ENCODE data around the gene GRIK1.

The GRIK1 gene

GRCh38 chr21:29661672-29662442 is 277.9 kb downstream of the GRIK1 start:
- H4K91ac ChIP-seq (ENCODE audit: low read depth, low read length): no peak overlapping the region
- no peak overlapping the region for H3K27ac ChIP-seq (ENCODE audit: low read depth, low read length)
- H2BK12ac ChIP-seq (ENCODE audit: low read length): no peak overlapping the region
- H2AFZ ChIP-seq (ENCODE audit: insufficient read depth, low read length, poor library complexity): no peak overlapping the region
- H2BK5ac ChIP-seq (ENCODE audit: low read depth, low read length, poor library complexity): no peak overlapping the region
- no peaks in the 10 kb centered on the region for H3K4me1 ChIP-seq (ENCODE audit: control insufficient read depth in 1 of 2, insufficient read depth in 2 of 2, low read length in 2 of 2)
- H4K12ac ChIP-seq (ENCODE audit: low read depth, low read length): no peak overlapping the region
- H3K79me2 ChIP-seq (ENCODE audit: control insufficient read depth, insufficient read depth, low read length, poor library complexity): no peaks in the 10 kb centered on the region
- H3K9me3 ChIP-seq (ENCODE audit: insufficient read depth, low read depth, low read length): no peaks in the 10 kb centered on the region
- no peak overlapping the region for H3K18ac ChIP-seq (ENCODE audit: low read length)
- no peak overlapping the region for H3K4me3 ChIP-seq (ENCODE audit: low read depth, low read length)
- H3K14ac ChIP-seq (ENCODE audit: low read length): no peak overlapping the region
- H2AK5ac ChIP-seq (ENCODE audit: low read length): no peak overlapping the region
- no peak overlapping the region for H3K9ac ChIP-seq (ENCODE audit: low read length)
- no peaks in the 10 kb centered on the region for H3K27me3 ChIP-seq (ENCODE audit: insufficient read depth, low read length)
- H3K23ac ChIP-seq (ENCODE audit: low read length): no peak overlapping the region
- no CpG with 5 or more reads among the region's 3 CpGs for whole genome bisulfite sequencing (ENCODE audit: extremely low coverage, insufficient coverage, insufficient read length)
- H2BK120ac ChIP-seq (ENCODE audit: insufficient read depth, low read length, poor library complexity): no peak overlapping the region
- H3K36me3 ChIP-seq (ENCODE audit: control insufficient read depth in 1 of 2, insufficient read depth in 2 of 2, low read length in 2 of 2): no peaks in the 10 kb centered on the region
- H3K4me2 ChIP-seq (ENCODE audit: low read length): no peak overlapping the region
- H3K79me1 ChIP-seq (ENCODE audit: low read length): no peaks in the 10 kb centered on the region
- no peak for DNase-seq
- H4K8ac ChIP-seq (ENCODE audit: low read depth, low read length): no peak overlapping the region
- H3K4ac ChIP-seq (ENCODE audit: low read depth, low read length): no peak overlapping the region

GRCh38 chr21:29660047-29660720 is 279.6 kb downstream of the GRIK1 start:
- Histone ChIP-seq H3K27ac (ENCODE audit: low read depth, low read length) (no peak overlapping the region), H2AFZ (ENCODE audit: insufficient read depth, low read length, poor library complexity) (no peak overlapping the region), H3K4me3 (ENCODE audit: low read depth, low read length) (no peak overlapping the region), H4K8ac (ENCODE audit: low read depth, low read length) (no peak overlapping the region), H3K23ac (ENCODE audit: low read length) (no peak overlapping the region), H4K12ac (ENCODE audit: low read depth, low read length) (no peak overlapping the region), H3K4me2 (ENCODE audit: low read length) (no peak overlapping the region), H3K27me3 (ENCODE audit: insufficient read depth, low read length) (no peaks in the 10 kb centered on the region), H3K18ac (ENCODE audit: low read length) (no peak overlapping the region), H2BK120ac (ENCODE audit: insufficient read depth, low read length, poor library complexity) (no peak overlapping the region), H3K9me3 (ENCODE audit: insufficient read depth, low read depth, low read length) (no peaks in the 10 kb centered on the region), H3K4me1 (ENCODE audit: control insufficient read depth in 1 of 2, insufficient read depth in 2 of 2, low read length in 2 of 2) (no peaks in the 10 kb centered on the region), H3K79me2 (ENCODE audit: control insufficient read depth, insufficient read depth, low read length, poor library complexity) (no peaks in the 10 kb centered on the region), H2AK5ac (ENCODE audit: low read length) (no peak overlapping the region), H4K91ac (ENCODE audit: low read depth, low read length) (no peak overlapping the region), H3K79me1 (ENCODE audit: low read length) (no peaks in the 10 kb centered on the region), H3K36me3 (ENCODE audit: control insufficient read depth in 1 of 2, insufficient read depth in 2 of 2, low read length in 2 of 2) (no peaks in the 10 kb centered on the region), H3K9ac (ENCODE audit: low read length) (no peak overlapping the region), H3K14ac (ENCODE audit: low read length) (no peak overlapping the region), H2BK12ac (ENCODE audit: low read length) (no peak overlapping the region), H2BK5ac (ENCODE audit: low read depth, low read length, poor library complexity) (no peak overlapping the region), H3K4ac (ENCODE audit: low read depth, low read length) (no peak overlapping the region)
- DNase-seq: no peak
- no CpG with 5 or more reads among the region's 2 CpGs for WGBS (ENCODE audit: extremely low coverage, insufficient coverage, insufficient read length)

GRCh38 chr21:29658934-29659203 is 280.9 kb downstream of the GRIK1 start:
- H3K79me1 ChIP-seq (ENCODE audit: low read length): no peaks in the 10 kb centered on the region
- H3K4me1 ChIP-seq (ENCODE audit: control insufficient read depth in 1 of 2, insufficient read depth in 2 of 2, low read length in 2 of 2): no peaks in the 10 kb centered on the region
- H4K8ac ChIP-seq (ENCODE audit: low read depth, low read length): no peak overlapping the region
- H3K79me2 ChIP-seq (ENCODE audit: control insufficient read depth, insufficient read depth, low read length, poor library complexity): no peaks in the 10 kb centered on the region
- H2AK5ac ChIP-seq (ENCODE audit: low read length): no peak overlapping the region
- H3K27ac ChIP-seq (ENCODE audit: low read depth, low read length): no peak overlapping the region
- H3K9ac ChIP-seq (ENCODE audit: low read length): no peak overlapping the region
- WGBS (ENCODE audit: extremely low coverage, insufficient coverage, insufficient read length): no CpG with 5 or more reads among the region's 1 CpG
- H3K4ac ChIP-seq (ENCODE audit: low read depth, low read length): no peak overlapping the region
- no peak overlapping the region for H3K23ac ChIP-seq (ENCODE audit: low read length)
- H2BK12ac ChIP-seq (ENCODE audit: low read length): no peak overlapping the region
- H3K9me3 ChIP-seq (ENCODE audit: insufficient read depth, low read depth, low read length): no peaks in the 10 kb centered on the region
- H2AFZ ChIP-seq (ENCODE audit: insufficient read depth, low read length, poor library complexity): no peak overlapping the region
- no peaks in the 10 kb centered on the region for H3K36me3 ChIP-seq (ENCODE audit: control insufficient read depth in 1 of 2, insufficient read depth in 2 of 2, low read length in 2 of 2)
- H4K91ac ChIP-seq (ENCODE audit: low read depth, low read length): no peak overlapping the region
- no peak overlapping the region for H3K14ac ChIP-seq (ENCODE audit: low read length)
- H4K12ac ChIP-seq (ENCODE audit: low read depth, low read length): no peak overlapping the region
- H3K27me3 ChIP-seq (ENCODE audit: insufficient read depth, low read length): no peaks in the 10 kb centered on the region
- H3K4me2 ChIP-seq (ENCODE audit: low read length): no peak overlapping the region
- no peak overlapping the region for H2BK120ac ChIP-seq (ENCODE audit: insufficient read depth, low read length, poor library complexity)
- H2BK5ac ChIP-seq (ENCODE audit: low read depth, low read length, poor library complexity): no peak overlapping the region
- no peak overlapping the region for H3K4me3 ChIP-seq (ENCODE audit: low read depth, low read length)
- no peak for DNase-seq
- no peak overlapping the region for H3K18ac ChIP-seq (ENCODE audit: low read length)

GRCh38 chr21:29658177-29658933 is 281.4 kb downstream of the GRIK1 start:
- no peak overlapping the region for H4K8ac ChIP-seq (ENCODE audit: low read depth, low read length)
- DNase-seq: no peak
- no peak overlapping the region for H3K23ac ChIP-seq (ENCODE audit: low read length)
- no peak overlapping the region for H2BK120ac ChIP-seq (ENCODE audit: insufficient read depth, low read length, poor library complexity)
- no peak overlapping the region for H3K27ac ChIP-seq (ENCODE audit: low read depth, low read length)
- H3K79me2 ChIP-seq (ENCODE audit: control insufficient read depth, insufficient read depth, low read length, poor library complexity): no peaks in the 10 kb centered on the region
- H2BK12ac ChIP-seq (ENCODE audit: low read length): no peak overlapping the region
- H4K91ac ChIP-seq (ENCODE audit: low read depth, low read length): no peak overlapping the region
- H2AFZ ChIP-seq (ENCODE audit: insufficient read depth, low read length, poor library complexity): no peak overlapping the region
- H3K9ac ChIP-seq (ENCODE audit: low read length): no peak overlapping the region
- no peaks in the 10 kb centered on the region for H3K9me3 ChIP-seq (ENCODE audit: insufficient read depth, low read depth, low read length)
- no peak overlapping the region for H3K14ac ChIP-seq (ENCODE audit: low read length)
- no peak overlapping the region for H2BK5ac ChIP-seq (ENCODE audit: low read depth, low read length, poor library complexity)
- no peak overlapping the region for H3K4me2 ChIP-seq (ENCODE audit: low read length)
- no CpG with 5 or more reads among the region's 10 CpGs for WGBS (ENCODE audit: extremely low coverage, insufficient coverage, insufficient read length)
- H3K36me3 ChIP-seq (ENCODE audit: control insufficient read depth in 1 of 2, insufficient read depth in 2 of 2, low read length in 2 of 2): no peaks in the 10 kb centered on the region
- no peak overlapping the region for H3K4ac ChIP-seq (ENCODE audit: low read depth, low read length)
- H2AK5ac ChIP-seq (ENCODE audit: low read length): no peak overlapping the region
- H3K18ac ChIP-seq (ENCODE audit: low read length): no peak overlapping the region
- H4K12ac ChIP-seq (ENCODE audit: low read depth, low read length): no peak overlapping the region
- no peak overlapping the region for H3K4me3 ChIP-seq (ENCODE audit: low read depth, low read length)
- no peaks in the 10 kb centered on the region for H3K4me1 ChIP-seq (ENCODE audit: control insufficient read depth in 1 of 2, insufficient read depth in 2 of 2, low read length in 2 of 2)
- no peaks in the 10 kb centered on the region for H3K27me3 ChIP-seq (ENCODE audit: insufficient read depth, low read length)
- H3K79me1 ChIP-seq (ENCODE audit: low read length): no peaks in the 10 kb centered on the region

Measured in trophoblast cell (in vitro differentiated cells and primary cell).